HT1080 (cell line): ENCODE measurements around the gene FOXL2. TPM values are rescaled to one million over a fixed set of nuclear protein-coding genes. Genes with fewer than 3 reads are reported as not detected.
A peak's percentile ranks its signal among the peaks of the same experiment; 100 is the strongest.

ENCODE experiments used
- DNase-seq: peaks from one replicate; pipeline ENCODE4 v3.0.0-alpha.2; 2015; ENCODE audit warnings: low read depth
- total RNA-seq: library from RNA; depleted of rRNA; stranded (reverse); fragments of >200 nt; shearing (Covaris generic); gene quantifications from 2 replicates; pipeline ENCODE4 v1.2.3, GENCODE V29; 2014

Gene FOXL2
- total RNA-seq, 1 experiment from 2014 or later = not detected

DNA sequence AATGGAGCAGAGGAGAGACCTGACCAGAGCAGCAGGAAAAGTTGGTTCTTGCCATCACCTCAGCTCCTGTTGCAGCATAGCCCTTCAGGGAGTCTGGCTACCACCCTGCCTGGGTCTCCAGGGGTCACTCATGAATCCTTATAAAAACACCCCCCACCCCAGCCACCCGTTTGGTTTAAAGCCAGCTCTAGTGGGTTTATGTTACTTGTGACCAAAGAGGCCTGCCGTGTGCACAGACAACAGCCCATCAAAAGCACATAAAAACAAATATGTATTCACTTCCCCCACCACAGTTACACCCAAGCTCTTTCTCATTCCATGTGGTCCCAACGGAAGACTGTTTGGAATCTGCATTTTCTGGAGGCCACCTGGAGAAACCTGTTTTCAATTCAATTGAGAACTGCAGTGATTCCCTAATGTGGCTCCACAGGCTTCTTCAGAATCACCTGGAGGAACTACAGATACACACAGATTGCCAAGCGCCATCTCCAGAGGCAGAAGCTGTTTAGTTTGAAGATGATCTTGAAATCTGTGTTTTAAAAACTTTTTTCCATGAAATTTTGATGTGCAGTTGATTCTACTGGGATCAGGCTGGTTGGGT lies 13.8 kb downstream of the FOXL2 start:
- no peak for DNase-seq

DNA sequence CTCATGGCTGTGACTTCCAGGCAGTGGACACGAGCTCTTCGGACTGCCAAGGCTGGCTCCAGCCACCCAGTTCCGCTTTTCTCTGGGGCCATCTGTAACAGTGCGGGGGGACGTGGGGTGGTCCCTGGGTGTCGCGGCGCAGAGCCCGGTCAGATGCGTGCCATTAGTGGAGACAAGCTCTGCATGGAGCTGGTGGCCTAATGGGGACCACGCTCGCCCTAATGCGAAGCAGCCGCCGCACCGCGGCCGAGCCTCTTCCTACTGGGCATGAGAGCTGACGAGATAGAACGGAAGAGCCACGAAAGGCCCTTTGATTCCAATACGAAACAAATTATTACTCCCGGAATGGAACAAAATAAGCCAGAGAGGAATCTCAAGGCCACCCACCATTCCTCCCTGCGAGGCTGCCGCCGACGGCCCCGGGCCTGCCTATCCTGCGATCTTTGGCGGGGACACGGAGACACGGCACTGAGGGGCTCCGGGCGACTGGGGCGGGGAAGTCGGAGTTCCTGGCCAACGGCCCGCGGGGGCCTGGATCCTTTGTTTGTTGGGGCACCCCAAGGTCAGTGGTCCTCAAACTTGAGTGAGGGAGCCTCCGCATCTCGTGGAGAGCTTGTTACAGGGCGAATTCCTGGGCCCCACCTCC lies 18.1 kb downstream of the FOXL2 start:
- DNase-seq = no peak

DNA sequence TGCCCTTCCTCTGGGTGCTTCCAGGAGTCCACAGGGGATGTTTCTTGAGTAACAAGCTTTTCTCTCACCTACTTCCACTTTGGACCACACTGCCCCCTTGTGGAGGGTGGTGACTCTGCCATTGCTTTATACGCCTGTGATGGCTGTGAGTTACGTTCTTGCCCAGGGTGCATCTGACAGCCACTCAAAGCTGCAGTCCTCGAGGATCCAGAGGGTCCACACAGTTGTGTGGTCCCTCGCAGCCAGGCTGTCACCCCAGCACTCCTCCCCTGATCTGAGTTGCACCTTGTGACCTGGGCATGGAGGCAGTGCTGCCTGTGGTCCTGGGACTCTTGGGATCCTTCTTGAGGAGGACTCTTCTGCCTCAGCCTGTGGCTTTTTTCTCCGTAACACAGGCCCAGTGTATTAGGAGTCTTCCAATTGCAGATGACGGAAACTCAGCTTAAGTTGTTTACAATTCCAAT lies 23.4 kb downstream of the FOXL2 start:
- DNase-seq = peak; percentile 82

DNA sequence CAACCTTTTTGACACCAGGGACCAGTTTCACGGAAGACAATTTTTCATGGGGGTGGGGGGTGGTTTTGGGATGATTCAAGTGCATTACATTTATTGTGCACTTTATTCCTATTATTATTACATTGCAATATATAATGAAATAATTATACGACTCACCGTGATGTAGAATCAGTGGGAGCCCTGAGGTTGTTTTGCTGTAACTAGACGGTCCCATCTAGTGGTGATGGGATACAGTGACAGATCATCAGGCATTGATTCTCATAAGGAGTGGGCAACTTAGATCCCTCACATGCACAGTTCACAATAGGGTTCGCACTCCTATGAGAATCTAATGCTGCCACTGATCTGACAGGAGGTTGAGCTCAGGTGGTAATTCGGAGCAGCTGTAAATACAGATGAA lies 24.5 kb downstream of the FOXL2 start:
- DNase-seq = peak; percentile 31

DNA sequence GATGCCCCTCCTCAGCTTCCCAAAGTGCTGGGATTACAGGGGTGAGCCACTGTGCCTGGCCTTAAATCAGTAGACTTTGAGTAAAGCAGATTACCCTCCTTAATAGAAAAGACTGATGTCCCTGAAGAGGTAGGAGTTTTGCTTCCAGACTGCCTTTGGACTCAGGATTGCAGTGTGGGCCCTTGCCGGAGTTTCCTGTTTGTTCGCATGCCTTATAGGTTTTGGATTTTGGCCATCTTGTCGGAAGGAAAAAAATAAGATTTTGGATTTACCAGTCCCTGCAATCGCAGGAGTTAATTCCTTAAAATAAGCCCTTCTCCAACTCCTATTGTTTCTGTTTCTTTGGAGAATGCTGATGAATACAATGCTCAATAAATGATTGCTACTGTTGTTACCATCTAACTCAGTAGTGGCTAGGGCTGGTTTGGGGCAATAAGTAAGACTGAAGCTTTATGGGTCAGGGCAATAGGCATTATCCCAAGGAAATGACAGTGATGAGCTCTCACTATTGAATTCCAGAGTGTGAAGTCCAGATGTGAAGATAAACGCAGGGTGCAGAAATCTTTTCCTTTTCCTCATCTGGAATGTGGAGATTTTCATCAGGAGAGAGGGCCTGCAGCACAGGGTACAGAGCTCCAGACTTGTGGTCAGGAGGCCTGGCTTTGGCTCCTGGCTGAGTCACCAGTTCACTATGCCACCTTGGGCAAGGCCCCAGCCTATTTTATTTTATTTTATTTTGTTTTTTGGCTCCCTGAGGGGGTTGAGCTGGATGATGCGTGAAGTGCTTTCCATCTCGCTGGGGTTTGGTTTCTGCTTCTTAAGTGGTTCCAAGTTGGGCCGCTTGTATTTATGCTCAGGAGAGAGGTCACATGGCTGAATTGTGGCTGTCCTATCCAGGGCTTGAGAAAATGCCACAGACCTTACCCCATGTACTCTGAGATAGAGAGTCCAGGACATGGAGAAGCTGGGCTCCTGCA lies 25.3 kb downstream of the FOXL2 start:
- peak; percentile 94 for DNase-seq

DNA sequence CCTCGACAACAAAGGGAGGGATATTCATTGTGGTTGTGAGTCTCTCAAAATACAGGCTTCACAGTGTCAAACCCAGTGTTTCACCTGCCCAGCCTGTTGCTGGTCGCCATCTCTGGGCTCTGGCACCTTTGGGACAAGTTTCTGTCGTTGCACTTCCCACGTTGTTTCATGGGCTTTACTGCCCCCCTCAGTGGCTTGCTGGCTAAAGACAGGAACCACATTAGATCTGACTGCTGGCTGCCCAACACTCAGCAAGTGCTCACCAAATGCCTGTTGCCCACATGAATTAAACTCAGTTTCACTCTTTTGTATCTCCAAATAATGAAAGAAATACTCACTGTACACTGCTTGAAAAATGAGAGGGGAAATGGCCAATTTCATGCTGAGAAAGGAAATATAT lies 27.6 kb downstream of the FOXL2 start:
- DNase-seq = no peak

- no peak for DNase-seq
Observed at GRCh38 chr3:138916824-138917223, 30.1 kb downstream of the FOXL2 start.

- DNase-seq = peak; percentile 87
Observed at GRCh38 chr3:138915503-138916498, 31.1 kb downstream of the FOXL2 start.

DNA sequence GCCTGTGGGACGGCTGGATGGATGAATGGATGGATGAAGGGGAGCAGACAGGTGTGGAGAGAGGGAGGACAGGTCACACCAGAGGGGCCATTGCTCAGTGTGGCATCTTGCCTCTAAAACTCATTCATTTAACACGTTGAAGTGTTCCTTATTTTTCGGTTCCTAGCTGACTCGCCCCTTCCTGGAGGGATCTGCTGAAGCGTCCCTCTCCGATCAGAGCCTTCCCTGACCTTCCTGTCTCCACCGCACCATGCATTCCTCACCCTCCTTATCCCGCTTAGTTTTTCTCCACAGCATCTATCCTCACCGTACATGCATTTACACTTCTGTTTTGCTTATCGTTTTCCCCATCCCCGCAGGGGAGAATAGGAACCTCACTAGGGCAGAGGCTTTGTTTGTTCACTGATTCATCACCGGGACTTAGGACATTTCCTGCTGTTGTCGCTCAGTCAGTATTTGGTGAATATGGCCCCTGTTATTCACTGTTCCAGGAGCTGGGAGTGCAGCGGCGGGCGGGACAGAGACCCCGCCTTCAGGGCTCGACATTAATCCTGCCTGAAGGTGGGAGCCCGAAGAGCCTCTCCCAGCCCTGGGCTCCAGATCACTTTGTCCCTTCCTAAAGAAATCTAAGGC lies 32.0 kb downstream of the FOXL2 start:
- DNase-seq = peak; percentile 86

GRCh38 chr3:138913766-138914165 lies 33.2 kb downstream of the FOXL2 start:
- DNase-seq = no peak

DNA sequence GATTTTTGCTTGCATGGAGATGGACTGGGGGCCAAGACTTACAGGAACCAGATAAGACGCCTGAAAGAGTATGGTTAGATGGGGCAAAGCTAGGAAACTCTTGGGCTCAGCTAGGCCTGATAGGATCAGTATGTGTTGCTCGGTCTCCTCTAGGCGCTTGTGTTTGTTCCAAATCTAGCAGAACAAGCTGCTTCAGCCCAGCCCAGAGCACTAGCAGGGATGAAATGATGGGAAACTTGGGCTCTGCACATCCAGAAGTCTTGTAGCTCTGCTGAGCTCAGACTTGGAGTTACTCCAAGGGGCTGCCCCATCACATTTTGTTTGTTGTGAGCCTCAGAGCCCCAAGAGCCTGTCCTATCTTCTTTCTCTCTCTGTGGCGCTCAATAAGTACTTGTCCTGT lies 34.7 kb downstream of the FOXL2 start:
- no peak for DNase-seq

DNA sequence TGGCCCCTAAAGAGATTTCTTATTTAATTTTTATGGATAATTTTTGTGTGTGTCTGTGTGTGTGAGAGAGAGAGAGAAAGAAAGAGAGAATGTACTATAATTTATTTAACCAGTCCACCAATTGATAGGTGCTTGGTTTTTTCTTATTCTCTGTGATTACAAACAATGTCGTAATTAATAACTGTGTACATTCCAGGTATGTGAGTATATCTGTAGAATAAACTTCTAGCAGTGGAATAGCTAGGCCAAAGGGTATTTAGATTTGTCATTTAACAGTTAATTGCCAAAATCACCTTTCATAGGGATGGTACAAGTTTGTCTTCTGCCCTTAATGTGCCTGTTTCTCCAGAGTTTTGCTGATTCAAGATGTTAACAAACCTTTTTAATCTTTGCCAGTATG lies 35.3 kb downstream of the FOXL2 start:
- DNase-seq = no peak

DNA sequence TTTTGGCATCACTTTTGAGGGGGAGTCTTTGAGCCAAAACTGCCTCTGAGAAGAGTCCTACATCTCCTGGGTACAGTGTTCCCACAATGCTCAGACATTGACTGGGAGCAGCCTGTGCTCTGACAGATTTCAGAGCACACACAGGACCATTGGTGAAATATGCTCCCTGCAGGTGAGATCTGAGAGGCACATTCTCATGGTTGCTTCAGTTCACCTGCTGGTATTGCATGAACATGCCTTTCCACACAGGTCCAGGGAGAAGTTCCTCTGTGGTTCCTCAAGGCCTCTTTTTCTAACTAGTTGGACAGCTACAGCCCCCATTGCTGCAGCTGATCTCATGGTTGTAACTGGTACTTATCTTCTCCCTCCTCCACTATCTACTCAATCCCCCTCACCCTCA lies 37.0 kb downstream of the FOXL2 start:
- no peak for DNase-seq

GRCh38 chr3:138908846-138909245 lies 38.1 kb downstream of the FOXL2 start:
- DNase-seq = no peak

DNA sequence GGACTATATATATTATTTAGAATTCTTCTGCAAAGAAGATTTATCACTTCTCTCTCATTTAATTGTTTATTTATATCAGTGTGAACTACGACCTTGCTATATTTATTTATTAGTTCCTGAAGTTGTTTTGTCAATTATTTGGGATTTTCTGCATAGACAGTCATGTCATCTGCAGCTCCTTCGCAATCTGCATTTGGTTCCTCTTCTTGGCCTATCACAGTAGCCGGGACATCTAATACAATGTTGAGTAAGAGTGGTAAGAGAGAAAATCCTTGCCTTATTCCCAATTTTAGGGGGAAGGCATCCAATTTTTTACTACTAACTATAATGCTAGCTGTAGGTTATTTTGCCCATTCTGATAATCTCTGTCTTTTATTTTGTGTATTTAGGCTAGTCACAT lies 39.4 kb downstream of the FOXL2 start:
- no peak for DNase-seq

DNA sequence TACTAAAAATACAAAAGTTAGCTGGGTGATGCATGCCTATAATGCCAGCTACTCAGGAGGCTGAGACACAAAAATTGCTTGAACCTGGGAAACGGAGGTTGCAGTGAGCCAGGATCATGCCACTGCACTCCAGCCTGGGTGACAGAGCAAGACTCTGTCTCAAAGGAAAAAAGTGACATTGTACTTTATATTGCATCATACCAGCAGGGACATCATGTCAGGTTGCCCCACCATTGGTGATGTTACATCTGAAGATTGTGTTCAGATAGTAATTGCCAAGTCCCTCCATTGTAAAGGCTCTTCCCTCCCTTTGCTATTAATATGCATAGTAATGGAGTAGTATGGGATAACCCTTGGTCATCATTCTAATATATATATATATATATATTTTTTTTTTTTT lies 44.8 kb downstream of the FOXL2 start:
- no peak for DNase-seq

DNA sequence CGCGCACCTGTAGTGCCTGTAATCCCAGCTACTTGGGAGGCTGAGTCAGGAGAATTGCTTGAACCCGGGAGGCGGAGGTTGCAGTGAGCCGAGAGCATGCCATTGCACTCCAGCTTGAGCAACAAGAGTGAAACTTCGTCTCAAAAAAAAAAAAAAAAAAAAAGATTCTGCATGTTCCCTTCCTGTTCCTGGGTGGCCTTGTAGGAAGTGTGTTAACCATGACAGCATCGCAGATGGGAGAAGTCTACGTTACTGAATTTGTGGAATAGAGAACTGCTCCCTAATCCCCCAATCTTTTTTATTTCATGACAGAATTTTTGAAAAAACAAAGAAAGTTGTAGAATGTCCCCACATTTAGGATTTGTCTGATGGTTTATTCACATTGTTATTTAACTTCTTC lies 45.4 kb downstream of the FOXL2 start:
- no peak for DNase-seq

GRCh38 chr3:138899351-138899991 lies 47.5 kb downstream of the FOXL2 start:
- DNase-seq = no peak

DNA sequence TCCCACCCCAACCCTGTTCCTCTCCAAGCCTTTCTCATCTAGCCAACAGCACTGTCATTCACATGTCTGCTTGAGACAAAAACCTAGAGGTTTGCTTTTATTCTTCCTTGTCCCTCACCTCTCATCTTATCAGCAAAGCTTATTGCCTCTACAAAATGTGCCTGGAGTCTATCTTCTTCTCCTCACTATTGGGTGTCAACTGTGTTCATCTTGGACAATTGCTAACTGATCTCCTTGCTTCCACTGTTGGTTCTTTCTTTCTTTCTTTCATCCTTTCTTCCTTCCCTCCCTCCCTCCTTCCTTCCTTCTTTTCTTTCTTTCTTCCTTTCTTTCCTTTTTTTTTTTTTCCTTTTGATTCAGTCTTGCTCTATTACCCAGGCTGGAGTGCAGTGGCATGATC lies 48.2 kb downstream of the FOXL2 start:
- no peak for DNase-seq

- DNase-seq = peak; percentile 56
Observed at GRCh38 chr3:138898301-138898700, 48.6 kb downstream of the FOXL2 start.
